ENCODE data around the gene UVSSA. TPM values are rescaled to one million over a fixed set of nuclear protein-coding genes. Genes with fewer than 3 reads are reported as not detected.

UVSSA gene
- total RNA-seq, 1 donor from 2014 or later = 33.9 TPM

- H3K9me3 Mint-ChIP-seq (ENCODE audit: unreplicated experiment) = peaks cover 10% of the 10 kb centered on the region
- no peak overlapping the region for H3K27ac Mint-ChIP-seq (ENCODE audit: unreplicated experiment)
Observed at GRCh38 chr4:1401409-1402020, 54.5 kb downstream of the UVSSA start.

GRCh38 chr4:1402021-1402515 is 55.1 kb downstream of the UVSSA start:
- DNase-seq = peak; percentile 26
- Mint-ChIP-seq H3K36me3 (ENCODE audit: unreplicated experiment) (no peaks in the 10 kb centered on the region), H3K4me3 (ENCODE audit: unreplicated experiment) (no peak overlapping the region), H3K27ac (ENCODE audit: unreplicated experiment) (no peak overlapping the region), H3K9me3 (ENCODE audit: unreplicated experiment) (peaks cover 8% of the 10 kb centered on the region), H3K27me3 (ENCODE audit: unreplicated experiment) (peaks cover 12% of the 10 kb centered on the region), H3K4me1 (ENCODE audit: low read depth, unreplicated experiment) (peaks cover 1% of the 10 kb centered on the region)
- no peak for TF ChIP-seq CTCF (IDR thresholded peaks at IDR 0.05; ENCODE audit: partially characterized antibody, unreplicated experiment)

More at GRCh38 chr4:1401409-1402020, 54.5 kb downstream of the UVSSA start:
- H3K4me1 Mint-ChIP-seq (ENCODE audit: low read depth, unreplicated experiment) = peaks cover 1% of the 10 kb centered on the region
- H3K4me3 Mint-ChIP-seq (ENCODE audit: unreplicated experiment) = no peak overlapping the region
- H3K36me3 Mint-ChIP-seq (ENCODE audit: unreplicated experiment) = no peaks in the 10 kb centered on the region
- DNase-seq = peak; percentile 16
- no peak for TF ChIP-seq CTCF (IDR thresholded peaks at IDR 0.05; ENCODE audit: partially characterized antibody, unreplicated experiment)
- peaks cover 12% of the 10 kb centered on the region for H3K27me3 Mint-ChIP-seq (ENCODE audit: unreplicated experiment)

DNA sequence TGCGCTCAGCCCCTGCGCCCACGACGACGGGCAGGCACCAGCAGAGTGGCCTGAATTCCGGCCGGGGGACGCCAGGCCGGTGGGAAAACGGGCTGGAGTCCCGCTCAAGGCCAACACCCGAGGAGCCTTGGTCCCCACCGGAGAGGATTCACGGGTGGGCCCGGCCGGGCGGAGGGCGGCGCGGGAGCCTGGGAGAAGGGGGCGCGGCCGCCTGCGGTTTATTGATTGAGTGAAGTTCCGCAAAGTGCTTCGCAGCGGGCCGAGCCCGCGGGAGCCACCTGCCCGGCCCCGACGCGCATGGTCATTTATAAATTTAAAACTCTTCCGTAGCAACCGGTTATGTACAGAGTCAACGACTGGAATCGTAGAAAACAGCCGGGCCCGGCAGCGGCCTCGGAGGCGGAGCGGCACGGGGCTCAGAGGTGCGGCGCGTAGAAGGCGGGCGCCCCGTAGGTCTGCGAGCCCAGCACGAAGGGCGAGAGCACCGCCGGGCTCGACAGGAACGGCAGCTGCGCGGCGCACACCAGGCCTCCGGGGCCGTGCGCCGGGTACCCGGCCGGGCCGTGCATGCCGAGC is 55.6 kb downstream of the UVSSA start:
- no peak overlapping the region for H3K27ac Mint-ChIP-seq (ENCODE audit: unreplicated experiment)
- TF ChIP-seq CTCF (IDR thresholded peaks at IDR 0.05; ENCODE audit: partially characterized antibody, unreplicated experiment) = no peak
- H3K36me3 Mint-ChIP-seq (ENCODE audit: unreplicated experiment) = no peaks in the 10 kb centered on the region
- H3K27me3 Mint-ChIP-seq (ENCODE audit: unreplicated experiment) = peaks cover 12% of the 10 kb centered on the region
- DNase-seq = peak; percentile 40
- peaks cover 3% of the 10 kb centered on the region for H3K4me1 Mint-ChIP-seq (ENCODE audit: low read depth, unreplicated experiment)
- H3K4me3 Mint-ChIP-seq (ENCODE audit: unreplicated experiment) = no peak overlapping the region
- H3K9me3 Mint-ChIP-seq (ENCODE audit: unreplicated experiment) = peaks cover 8% of the 10 kb centered on the region

- no peak overlapping the region for H3K27ac Mint-ChIP-seq (ENCODE audit: unreplicated experiment)
- no peaks in the 10 kb centered on the region for H3K36me3 Mint-ChIP-seq (ENCODE audit: unreplicated experiment)
- H3K4me1 Mint-ChIP-seq (ENCODE audit: low read depth, unreplicated experiment) = peaks cover 3% of the 10 kb centered on the region
- peak; percentile 20 for DNase-seq
- H3K4me3 Mint-ChIP-seq (ENCODE audit: unreplicated experiment) = no peak overlapping the region
- H3K9me3 Mint-ChIP-seq (ENCODE audit: unreplicated experiment) = peaks cover 8% of the 10 kb centered on the region
- H3K27me3 Mint-ChIP-seq (ENCODE audit: unreplicated experiment) = peaks cover 14% of the 10 kb centered on the region
- no peak for TF ChIP-seq CTCF (IDR thresholded peaks at IDR 0.05; ENCODE audit: partially characterized antibody, unreplicated experiment)
Observed at GRCh38 chr4:1403177-1403583, 56.2 kb downstream of the UVSSA start.

All from glutamatergic neuron (in vitro differentiated cells).